Measurements from ENCODE around the gene LAG3.

The LAG3 gene

DNA sequence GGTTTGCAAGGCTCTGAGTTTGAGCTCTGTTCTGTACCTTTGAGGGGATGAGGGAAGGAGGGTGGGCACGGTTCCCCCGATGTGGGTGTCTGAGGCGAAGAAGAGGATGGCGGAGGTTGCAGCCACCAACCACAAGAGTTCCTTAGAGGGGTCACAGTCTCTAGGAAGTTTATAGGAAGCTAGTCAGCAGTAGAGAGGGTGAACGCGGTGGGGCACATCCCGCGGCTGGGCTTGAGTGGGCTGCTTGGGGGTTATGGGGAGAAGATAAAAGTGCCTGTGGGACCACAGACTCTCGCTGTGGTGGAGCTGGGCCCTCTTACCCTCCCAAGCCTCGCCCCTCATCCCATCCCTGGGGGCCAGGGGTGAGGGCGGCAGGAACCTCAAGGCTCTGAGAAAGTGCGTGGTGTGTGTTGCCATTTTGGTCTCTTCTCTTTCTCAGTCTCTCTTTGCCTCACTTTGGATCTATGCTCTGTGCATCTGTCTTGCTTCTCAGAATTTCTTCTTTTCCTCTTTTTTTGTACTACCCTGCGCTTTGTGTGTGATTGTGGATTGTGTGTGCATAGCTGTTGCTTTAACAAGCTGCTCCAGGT is 19.7 kb downstream of the LAG3 start:
- DNase-seq = no peak

DNA sequence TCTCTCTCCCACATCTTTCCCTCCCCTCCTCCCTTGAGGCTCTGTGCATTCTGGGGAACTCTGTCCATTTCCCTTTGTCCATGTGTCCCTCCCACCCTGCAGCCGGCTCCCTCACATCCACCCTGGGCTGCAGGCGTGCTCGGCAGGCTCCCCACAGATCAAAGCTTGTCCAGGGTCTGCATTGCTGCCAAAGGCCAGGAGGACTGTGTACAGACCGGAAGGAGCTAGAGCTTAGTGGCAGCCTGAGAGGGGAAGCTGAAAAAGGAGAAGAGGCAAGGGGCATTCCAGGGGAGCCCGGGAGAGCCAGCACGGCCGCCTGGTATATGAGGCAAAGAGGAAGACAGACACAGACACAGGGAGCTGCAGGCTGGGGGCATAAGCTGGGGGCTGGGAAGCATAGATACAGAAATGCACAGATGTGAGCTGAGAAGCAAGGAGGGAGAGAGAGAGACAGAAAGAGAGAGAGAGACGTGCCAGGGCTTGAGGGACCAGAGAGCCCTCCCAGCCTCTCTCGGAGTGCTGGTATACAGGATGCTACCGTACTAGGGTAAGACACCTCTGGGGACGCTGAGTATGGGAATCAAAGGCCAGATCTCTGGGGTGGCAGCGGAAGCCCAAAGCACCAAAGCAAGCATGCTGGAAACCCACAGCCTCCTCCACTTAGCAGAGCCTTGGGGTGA is 20.3 kb downstream of the LAG3 start:
- DNase-seq = no peak

DNA sequence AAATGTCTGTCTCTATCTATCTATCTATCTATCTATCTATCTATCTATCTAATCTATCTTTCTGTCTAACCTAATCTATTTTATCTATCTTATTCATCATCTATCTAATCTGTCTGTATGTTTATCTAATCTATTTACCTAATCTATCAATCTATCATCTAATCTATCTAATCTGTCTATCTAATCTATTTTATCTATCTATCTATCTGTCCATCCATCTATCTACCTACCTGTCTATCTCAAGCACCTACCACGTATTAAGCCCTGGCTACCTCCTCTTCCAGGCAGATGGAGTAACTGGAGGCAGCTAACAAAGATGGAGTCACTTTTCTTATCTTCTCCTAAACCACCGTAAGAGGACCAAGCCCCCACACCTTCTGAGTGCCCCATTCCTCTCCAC is 22.8 kb downstream of the LAG3 start:
- DNase-seq = no peak

DNA sequence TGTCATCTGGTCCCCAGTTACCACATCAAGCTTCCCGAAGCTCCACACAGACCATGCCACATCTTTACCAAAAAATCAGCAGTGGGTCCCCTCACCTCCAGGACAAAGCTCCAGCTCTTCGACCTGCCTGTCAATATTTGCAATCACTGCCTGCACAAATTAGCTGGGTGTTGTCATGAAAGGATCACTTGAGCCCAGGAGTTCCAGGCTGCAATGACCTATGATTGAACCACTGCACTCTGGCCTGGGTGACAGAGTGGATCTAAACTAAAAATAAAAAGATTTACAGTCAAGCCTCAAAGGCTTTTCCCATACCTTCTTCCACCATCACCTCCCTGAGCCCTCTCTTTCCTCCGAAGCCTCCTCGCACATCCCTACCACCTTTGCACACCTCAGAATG is 24.3 kb downstream of the LAG3 start:
- no peak for DNase-seq

DNA sequence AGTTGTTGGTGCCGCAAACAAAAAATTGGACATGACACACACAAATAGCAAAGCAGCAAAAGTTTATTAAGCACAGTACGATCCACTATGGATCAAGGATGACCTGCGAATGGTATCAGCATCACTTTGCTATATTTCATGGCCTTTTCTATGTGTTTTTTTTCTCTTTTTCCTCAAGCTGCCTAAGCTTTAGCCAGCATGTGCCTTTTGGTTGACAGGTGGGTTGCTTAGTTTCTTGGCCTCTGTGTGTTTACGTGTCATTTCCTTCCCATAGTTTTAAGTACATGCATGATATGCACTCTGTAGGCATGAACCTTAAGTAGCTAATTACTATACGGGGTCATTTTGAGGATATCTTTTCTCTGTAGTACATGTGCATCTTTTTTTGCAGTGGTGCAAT is 26.8 kb downstream of the LAG3 start:
- DNase-seq = no peak

DNA sequence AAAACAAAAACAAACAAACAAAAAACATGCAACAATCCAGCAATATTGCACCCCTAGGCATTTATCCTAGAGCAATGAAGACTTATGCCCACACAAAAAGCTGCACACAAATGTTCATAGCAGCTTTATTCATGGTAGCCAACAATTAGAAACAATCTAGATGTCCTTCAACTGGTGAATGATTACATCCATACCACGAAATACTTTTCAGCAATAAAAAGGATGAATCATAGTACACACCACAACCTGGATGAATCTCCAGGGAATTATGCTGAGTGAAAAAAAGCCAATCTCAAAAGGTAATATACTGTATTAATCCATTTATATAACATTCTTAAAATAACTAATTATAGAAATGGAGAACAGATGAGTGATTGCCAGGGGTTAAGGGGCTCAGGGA is 34.9 kb downstream of the LAG3 start:
- no peak for DNase-seq

- no peak for DNase-seq
Observed at GRCh38 chr12:6809056-6809455, 36.7 kb downstream of the LAG3 start.

GRCh38 chr12:6810758-6811157 is 38.4 kb downstream of the LAG3 start:
- no peak for DNase-seq

GRCh38 chr12:6813363-6813762 is 41.0 kb downstream of the LAG3 start:
- DNase-seq = no peak

GRCh38 chr12:6816598-6816997 is 44.3 kb downstream of the LAG3 start:
- no peak for DNase-seq

DNA sequence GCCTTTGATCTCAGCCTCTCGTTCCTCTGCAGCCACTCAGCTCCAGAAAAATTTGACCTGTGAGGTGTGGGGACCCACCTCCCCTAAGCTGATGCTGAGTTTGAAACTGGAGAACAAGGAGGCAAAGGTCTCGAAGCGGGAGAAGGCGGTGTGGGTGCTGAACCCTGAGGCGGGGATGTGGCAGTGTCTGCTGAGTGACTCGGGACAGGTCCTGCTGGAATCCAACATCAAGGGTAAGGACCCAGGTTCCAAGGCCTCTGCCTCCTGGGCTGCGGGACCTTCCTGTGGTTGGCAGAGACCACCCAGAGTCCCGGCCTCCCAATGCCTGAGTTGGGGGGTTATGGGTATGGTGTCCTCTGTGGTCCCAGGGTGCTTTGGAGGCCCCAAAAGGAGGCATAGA is 44.8 kb downstream of the LAG3 start:
- DNase-seq = no peak

DNA sequence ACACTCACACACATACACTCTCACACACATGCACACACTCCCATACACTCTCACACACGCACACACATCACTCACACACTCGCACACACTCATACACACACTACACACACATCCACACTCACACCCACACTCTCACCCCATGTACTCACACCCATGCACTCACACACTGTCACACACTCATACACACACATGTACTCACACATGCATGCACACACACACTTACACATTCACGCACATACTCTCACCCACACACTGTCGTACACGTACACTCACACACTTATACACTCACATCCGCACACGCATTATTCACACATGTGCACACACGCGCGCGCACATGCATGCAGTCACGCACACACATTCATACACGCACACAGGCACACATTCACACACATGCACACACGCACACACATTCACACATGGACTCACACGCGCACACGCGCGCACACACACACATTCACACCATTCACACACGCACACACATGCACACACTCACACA is 45.4 kb downstream of the LAG3 start:
- no peak for DNase-seq

- no peak for DNase-seq
Observed at GRCh38 chr12:6818222-6818621, 45.9 kb downstream of the LAG3 start.

- no peak for DNase-seq
Observed at GRCh38 chr12:6818645-6819044, 46.3 kb downstream of the LAG3 start.

- no peak for DNase-seq
Observed at GRCh38 chr12:6819106-6820030, 47.0 kb downstream of the LAG3 start.

- no peak for DNase-seq
Observed at GRCh38 chr12:6820166-6820565, 47.8 kb downstream of the LAG3 start.

DNA sequence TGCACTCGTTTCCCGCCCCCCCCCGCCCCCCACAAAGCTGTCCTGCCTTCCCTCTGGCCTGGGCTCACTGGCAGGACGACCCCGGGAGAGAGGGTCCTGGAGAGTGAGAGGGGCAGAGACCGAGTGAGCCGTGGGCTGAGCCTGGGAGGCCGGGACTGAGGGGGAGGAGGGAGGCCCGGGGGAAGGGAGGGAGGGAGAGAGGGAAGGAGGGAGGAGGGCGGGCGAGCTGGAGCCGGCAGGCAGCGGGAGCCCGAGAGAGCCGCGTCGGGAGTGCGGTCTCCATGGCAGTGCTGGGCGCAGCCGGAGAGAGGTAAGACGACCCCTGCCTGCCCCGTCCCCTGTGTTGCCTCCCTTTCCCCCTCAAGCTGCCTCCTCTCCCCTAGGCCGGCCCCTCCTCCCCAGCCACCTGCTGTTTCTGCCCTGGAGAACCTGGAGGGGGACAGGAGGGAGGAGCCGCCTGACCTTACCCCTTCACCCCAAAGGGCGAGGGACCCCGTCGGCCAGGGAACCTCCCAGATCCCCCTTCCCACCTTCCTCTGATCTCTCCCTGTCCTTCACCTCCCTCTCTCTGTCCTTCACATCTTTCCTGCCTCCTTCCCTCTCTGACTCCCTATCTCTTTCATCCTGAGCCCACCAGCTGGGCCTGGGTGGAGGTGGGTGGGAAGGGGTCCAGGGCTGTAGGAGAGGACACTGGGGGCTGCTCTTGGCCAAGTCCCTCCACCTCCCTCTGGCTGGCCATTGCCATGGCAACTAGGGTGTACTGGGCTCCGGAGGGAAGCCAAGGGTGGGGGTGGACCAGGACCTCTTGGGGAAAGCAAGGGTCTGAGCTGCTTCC is 49.5 kb downstream of the LAG3 start, which contains the start of gene GPR162:
Gene GPR162 (plus strand): TSS at position 231 of the 835 bp plus-strand sequence. CDS start 2,078 bp downstream, outside the sequence.
- DNase-seq = no peak

DNA sequence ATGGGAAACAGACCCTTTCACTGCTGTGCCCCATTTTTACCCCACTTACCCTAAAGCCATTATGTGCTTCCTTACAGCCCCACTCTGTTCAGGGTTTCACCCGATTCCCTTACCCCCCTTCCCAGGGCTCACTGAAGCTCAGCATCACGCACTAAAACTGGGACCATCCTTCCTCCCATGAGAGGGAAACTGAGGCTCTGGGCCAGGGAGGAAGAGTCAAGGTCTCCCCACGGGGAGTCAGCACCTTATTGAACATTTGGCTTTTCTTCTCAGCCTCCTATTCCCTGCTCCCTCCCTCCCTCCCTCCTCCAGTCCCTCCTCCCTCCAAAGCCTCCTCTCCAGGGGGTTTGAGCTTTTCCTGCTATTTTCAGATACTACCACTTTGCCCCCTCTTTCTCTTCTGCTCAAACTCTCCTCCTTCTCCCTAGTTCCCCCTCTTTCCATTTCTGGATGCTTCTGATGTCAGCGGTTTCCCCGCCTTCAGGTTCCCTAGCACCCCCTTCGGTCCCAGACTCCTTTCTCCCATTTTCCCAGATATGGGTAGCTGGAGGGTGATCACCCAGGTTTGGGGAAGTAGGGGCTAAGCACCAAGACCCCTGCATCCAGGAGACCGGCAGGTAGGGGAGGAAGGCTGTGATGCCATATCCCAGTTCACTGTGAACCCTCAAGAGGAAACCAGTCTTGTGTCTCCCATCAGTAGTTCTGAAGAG is 50.3 kb downstream of the LAG3 start:
- DNase-seq = no peak

GRCh38 chr12:6823182-6824084 is 51.1 kb downstream of the LAG3 start:
- DNase-seq = no peak

DNA sequence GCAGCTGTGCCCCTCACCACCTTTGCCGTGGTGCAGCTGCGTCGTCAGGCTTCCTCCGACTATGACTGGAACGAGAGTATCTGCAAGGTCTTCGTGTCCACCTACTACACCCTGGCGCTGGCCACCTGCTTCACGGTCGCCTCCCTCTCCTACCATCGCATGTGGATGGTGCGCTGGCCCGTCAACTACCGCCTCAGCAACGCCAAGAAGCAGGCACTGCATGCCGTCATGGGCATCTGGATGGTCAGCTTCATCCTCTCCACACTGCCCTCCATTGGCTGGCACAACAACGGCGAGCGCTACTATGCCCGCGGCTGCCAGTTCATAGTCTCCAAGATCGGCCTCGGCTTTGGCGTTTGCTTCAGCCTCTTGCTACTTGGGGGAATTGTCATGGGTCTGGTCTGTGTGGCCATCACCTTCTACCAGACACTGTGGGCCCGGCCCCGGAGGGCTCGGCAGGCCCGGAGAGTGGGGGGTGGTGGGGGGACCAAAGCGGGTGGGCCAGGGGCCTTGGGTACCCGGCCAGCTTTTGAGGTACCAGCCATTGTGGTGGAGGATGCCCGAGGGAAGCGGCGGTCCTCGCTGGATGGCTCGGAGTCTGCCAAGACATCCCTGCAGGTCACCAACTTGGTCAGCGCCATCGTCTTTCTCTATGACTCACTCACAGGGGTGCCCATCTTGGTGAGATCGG is 51.9 kb downstream of the LAG3 start:
- DNase-seq = no peak
